LNCAP (cell line): ENCODE data around the gene NRAP.

ENCODE experiments used
- TF ChIP-seq, protein P1 (sequence below): fragments of 450-650 bp; IDR thresholded peaks from 2 replicates; pipeline ENCODE4 v1.5.1; 2017; ENCODE audit warnings: mild to moderate bottlenecking

Gene NRAP

DNA sequence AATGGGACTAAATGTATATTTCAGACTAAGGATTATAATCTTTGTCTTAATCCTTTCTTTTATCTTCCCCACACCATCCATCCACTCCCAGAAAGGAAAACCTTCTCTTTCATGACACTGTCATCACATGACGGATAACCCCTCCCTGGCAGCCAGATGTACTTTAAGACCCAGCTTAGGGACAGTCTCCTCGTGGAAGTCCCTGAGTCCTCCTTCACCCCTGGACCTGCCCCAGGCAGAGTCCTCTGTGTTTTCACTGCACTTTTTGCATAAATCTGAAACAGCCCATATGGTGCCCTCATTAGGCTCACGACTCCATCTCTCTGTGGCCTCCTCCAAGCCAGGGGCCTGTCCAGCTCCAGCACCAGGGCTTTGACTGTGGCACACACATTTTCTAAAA, 16.0 kb downstream of the NRAP start:
- TF ChIP-seq, protein P1, sequence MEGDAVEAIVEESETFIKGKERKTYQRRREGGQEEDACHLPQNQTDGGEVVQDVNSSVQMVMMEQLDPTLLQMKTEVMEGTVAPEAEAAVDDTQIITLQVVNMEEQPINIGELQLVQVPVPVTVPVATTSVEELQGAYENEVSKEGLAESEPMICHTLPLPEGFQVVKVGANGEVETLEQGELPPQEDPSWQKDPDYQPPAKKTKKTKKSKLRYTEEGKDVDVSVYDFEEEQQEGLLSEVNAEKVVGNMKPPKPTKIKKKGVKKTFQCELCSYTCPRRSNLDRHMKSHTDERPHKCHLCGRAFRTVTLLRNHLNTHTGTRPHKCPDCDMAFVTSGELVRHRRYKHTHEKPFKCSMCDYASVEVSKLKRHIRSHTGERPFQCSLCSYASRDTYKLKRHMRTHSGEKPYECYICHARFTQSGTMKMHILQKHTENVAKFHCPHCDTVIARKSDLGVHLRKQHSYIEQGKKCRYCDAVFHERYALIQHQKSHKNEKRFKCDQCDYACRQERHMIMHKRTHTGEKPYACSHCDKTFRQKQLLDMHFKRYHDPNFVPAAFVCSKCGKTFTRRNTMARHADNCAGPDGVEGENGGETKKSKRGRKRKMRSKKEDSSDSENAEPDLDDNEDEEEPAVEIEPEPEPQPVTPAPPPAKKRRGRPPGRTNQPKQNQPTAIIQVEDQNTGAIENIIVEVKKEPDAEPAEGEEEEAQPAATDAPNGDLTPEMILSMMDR, result no peak

DNA sequence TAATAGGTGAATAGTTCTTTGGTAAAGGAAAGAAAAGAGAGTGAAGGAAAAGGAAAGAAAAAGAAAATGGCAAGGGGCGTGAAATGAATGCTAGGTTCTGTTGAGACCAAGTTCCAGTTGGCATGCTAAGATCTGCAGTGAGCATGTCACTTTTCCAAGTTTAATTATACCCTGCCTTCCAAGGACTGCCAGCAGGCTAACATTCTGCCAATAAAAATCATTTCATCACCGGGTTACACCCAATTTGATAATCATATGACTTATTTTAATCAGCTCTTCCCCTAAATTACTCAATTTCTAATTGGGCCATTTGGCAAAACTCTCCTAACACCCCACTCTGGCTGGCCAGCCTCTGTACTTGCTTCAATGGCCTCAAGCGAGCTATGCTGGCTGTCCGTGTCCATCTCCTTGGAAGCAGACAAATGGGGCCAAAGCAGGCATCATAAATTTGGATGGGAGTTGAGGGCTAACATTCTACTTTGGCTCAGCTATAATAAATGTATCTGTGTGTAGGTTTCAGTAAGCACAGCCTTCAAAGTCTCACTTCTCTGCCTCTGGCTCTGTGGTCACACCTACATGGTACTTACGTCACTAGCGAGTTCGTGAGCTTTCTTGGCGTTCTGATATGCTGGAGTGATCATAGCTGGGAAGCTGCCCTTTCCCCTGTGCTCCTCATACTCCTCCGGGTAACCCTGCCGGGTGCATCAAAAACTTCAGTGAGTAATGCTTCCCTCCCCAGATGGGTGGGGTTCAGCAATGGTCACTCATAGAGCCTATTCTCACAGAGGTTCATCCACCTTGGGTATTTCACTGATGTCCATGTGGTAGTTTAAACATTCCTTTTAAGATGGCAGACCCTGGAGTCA, 17.3 kb downstream of the NRAP start:
- TF ChIP-seq, protein P1, result no peak

GRCh38 chr10:113644185-113645120, 19.4 kb downstream of the NRAP start:
- TF ChIP-seq, protein P1, result no peak

- TF ChIP-seq, protein P1, result no peak
Measured at GRCh38 chr10:113643183-113643582, 20.7 kb downstream of the NRAP start.

- TF ChIP-seq, protein P1, result no peak
Measured at GRCh38 chr10:113641702-113642101, 22.1 kb downstream of the NRAP start.

DNA sequence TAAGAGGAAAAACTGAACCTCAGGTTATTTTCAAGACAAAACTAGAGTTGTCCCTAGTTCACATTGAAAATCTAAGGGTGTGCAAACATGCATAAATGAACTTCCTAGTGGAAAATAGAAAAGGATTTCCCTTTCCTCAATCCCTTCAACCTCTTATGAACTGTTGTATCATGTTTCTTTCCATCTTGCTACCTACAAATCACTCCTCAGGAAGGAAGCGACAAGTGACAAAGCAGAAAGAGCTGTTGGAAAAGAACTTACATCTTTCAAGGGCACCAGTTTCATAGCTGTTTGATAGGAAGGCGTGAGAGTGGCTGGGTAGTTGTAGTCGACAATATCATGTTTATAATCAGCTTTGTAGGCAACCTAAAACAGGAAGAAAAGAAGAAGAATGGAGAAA, 23.9 kb downstream of the NRAP start:
- TF ChIP-seq, protein P1, result no peak

- TF ChIP-seq, protein P1, result no peak
Measured at GRCh38 chr10:113631684-113632367, 32.0 kb downstream of the NRAP start.
